Measurements from ENCODE around the gene CACNA2D2. TPM values are rescaled to one million over a fixed set of nuclear protein-coding genes. Genes with fewer than 3 reads are reported as not detected.

The CACNA2D2 gene
- total RNA-seq, 4 donors from 2014 or later, result 1.1 to 2.0 (median 1.6) TPM

DNA sequence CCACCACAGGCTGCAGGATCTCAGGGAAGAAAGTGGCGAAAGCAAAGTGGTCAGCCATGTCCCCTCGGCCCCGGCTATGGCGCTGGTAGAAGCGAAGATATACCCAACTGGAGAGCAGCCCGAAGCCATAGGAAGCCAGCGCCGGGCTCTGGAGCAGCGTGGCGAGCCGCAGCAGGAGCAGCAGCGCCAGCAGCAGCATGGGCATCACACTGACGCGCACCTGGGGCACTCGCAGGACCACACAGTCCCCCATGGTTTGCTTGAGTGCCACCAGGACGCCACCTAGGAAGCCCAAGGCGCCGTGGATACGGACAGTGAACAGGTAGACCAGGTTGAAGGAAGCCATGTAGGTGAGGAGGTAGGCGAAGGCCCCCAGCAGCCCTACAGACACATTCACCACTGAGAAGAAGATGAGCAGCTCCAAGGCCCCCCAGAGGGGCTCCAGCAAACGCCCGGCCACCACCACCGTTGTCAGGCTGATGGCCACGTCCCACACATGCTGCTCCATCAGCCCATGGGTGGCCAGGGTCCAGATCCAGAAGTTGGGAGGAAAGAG lies 145.0 kb downstream of the CACNA2D2 start:
- no peak for DNase-seq (ENCODE audit: low spot score in 2 of 2)
- intact Hi-C loops (cut with DNase I; ENCODE audit: low total_unique reads), result no loop called here
- no peak for TF ChIP-seq POLR2A (IDR thresholded peaks at IDR 0.05)
- TF ChIP-seq, protein P1, sequence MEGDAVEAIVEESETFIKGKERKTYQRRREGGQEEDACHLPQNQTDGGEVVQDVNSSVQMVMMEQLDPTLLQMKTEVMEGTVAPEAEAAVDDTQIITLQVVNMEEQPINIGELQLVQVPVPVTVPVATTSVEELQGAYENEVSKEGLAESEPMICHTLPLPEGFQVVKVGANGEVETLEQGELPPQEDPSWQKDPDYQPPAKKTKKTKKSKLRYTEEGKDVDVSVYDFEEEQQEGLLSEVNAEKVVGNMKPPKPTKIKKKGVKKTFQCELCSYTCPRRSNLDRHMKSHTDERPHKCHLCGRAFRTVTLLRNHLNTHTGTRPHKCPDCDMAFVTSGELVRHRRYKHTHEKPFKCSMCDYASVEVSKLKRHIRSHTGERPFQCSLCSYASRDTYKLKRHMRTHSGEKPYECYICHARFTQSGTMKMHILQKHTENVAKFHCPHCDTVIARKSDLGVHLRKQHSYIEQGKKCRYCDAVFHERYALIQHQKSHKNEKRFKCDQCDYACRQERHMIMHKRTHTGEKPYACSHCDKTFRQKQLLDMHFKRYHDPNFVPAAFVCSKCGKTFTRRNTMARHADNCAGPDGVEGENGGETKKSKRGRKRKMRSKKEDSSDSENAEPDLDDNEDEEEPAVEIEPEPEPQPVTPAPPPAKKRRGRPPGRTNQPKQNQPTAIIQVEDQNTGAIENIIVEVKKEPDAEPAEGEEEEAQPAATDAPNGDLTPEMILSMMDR (IDR thresholded peaks at IDR 0.05), result no peak
- WGBS, 2 donors, result 23 to 37% methylated on average over 23 to 24 of the region's 24 CpGs
- peak overlapping the region; percentile 66 for H3K4me3 ChIP-seq (ENCODE audit: low read depth, poor library complexity, severe bottlenecking)

DNA sequence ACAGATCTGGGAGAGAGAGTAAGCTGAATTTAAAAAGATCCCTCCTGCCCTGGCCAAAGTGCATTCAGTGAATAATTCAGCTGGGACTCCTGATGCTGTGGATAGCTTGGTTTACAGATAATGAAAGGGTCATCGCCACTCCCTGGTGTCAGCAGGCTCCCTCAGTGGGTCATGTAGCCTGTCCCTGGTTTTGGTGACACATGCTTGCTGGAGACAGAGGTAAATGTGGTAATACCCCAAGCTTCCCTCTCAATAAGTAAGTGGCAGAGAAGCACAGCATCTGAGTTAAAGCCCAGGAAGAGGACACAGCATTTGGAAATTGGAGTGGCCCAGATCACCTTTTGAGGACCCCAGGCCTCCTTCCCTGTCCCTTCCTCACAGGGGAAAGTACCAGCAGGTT lies 146.0 kb downstream of the CACNA2D2 start:
- TF ChIP-seq POLR2A (IDR thresholded peaks at IDR 0.05), result no peak
- TF ChIP-seq, protein P1 (IDR thresholded peaks at IDR 0.05), result no peak
- intact Hi-C loops (cut with DNase I; ENCODE audit: low total_unique reads), result no loop called here
- DNase-seq (ENCODE audit: low spot score in 2 of 2), result no peak
- H3K4me3 ChIP-seq (ENCODE audit: low read depth, poor library complexity, severe bottlenecking), result no peak overlapping the region
- WGBS, 2 donors, result 71% methylated on average over 1 of the region's 1 CpG

DNA sequence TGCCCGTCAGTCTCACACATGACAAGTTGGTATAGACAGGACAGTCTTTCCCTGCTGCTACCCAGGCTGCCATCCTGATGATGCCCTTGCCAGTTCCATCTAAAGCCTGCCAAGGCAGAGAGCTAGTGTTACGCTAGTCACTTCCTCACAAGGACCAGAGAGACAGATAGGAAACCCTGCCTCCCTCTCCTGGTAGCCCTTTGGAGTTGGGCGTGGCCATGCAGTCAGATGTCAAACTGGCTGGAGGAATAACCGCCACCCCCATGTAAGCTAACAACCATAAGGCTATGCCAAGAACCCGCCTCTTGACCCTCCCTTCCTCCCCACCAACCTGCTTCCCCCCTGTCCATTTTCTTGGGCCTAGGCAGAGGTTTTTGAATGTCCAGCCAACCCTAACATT lies 146.9 kb downstream of the CACNA2D2 start:
- 36 to 39% methylated on average over 5 of the region's 5 CpGs for WGBS, 2 donors
- intact Hi-C loops (cut with DNase I; ENCODE audit: low total_unique reads), result no loop called here
- no peak overlapping the region for H3K4me3 ChIP-seq (ENCODE audit: low read depth, poor library complexity, severe bottlenecking)
- DNase-seq (ENCODE audit: low spot score in 2 of 2), result no peak
- TF ChIP-seq POLR2A (IDR thresholded peaks at IDR 0.05), result no peak
- TF ChIP-seq, protein P1 (IDR thresholded peaks at IDR 0.05), result no peak

DNA sequence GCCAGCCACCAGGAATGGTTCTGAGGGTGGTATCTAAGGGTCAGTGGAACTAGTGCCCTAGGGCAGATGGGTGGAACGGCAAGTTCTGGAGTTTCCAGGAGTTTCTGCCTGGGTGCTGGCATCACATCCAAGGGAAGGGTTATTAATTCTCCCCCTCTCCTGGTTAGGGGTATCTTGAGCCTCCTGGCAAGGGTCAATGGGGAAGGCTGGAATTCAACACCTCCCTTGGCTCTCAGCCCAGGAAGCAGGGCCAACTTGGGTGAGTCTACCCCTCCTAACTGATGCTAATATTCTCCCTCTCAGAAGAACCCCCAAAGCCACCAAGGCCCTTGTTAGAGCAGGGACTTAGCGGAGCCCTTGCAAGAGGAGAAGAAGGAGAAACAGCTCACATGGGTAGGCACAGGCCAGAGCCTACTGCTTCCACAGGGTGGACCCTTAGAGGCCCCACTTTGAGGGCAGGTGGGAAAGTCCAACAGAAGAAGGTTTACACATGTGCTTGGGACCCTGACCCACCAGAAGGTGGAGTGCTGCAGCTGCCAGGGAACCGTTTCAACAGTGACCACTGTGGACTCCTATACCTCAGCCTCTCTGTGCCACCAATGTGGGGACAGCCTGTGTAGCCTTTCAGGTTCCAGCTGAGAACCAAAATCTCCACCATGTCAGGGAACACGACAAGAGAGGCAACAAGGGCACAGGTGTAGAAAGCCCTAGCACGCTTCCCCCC lies 147.4 kb downstream of the CACNA2D2 start:
- no peak for DNase-seq (ENCODE audit: low spot score in 2 of 2)
- H3K4me3 ChIP-seq (ENCODE audit: low read depth, poor library complexity, severe bottlenecking), result no peak overlapping the region
- no peak for TF ChIP-seq POLR2A (IDR thresholded peaks at IDR 0.05)
- TF ChIP-seq, protein P1 (IDR thresholded peaks at IDR 0.05), result no peak
- 53 to 57% methylated on average over 5 of the region's 5 CpGs for WGBS, 2 donors
- intact Hi-C loops (cut with DNase I; ENCODE audit: low total_unique reads), result no loop called here

DNA sequence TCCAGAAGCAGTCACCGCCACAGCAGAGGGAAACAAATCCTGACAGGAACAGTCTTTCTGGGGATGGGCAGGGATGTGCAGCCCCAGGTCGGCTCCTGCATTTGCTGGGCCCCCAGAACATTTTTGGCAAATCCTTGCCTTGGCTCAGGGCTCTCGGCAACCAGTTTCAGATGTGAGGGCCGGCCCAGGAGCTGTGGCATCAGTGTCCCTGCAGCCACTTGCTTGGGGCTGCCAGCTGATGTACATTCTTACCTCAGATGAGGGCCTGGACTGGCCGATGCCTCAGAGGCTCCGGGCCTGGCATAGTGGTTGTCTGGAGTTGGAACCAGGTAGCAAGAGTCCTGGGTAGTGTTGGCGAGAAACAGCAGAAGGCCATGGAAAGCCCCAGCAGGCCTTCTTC lies 148.6 kb downstream of the CACNA2D2 start:
- no peak overlapping the region for H3K4me3 ChIP-seq (ENCODE audit: low read depth, poor library complexity, severe bottlenecking)
- TF ChIP-seq POLR2A (IDR thresholded peaks at IDR 0.05), result no peak
- TF ChIP-seq, protein P1 (IDR thresholded peaks at IDR 0.05), result no peak
- WGBS, 2 donors, result 74 to 81% methylated on average over 6 to 7 of the region's 7 CpGs
- DNase-seq (ENCODE audit: low spot score in 2 of 2), result no peak
- intact Hi-C loops (cut with DNase I; ENCODE audit: low total_unique reads), result no loop called here

Data from lower leg skin (tissue), 4 donors.